Vagina (tissue), 2 donors: ENCODE data around the gene GPR173. TPM values are rescaled to one million over a fixed set of nuclear protein-coding genes. Genes with fewer than 3 reads are reported as not detected.

Experiments used
- DNase-seq, 2 donors: peaks; one replicate each; pipeline ENCODE4 v3.0.0-alpha.2; 2017; ENCODE audit errors: extremely low spot score in 2 of 2
- H3K27ac ChIP-seq: fragments of 200-600 bp; sonication (generic); one replicate; pipeline ENCODE4 v1.5.1; 2019
- H3K27me3 ChIP-seq: fragments of 200-600 bp; sonication (generic); one replicate; pipeline ENCODE4 v1.5.1; 2019
- H3K36me3 ChIP-seq, 2 donors: fragments of 200-600 bp; sonication (generic); one replicate each; pipeline ENCODE4 v1.5.1; 2017 to 2019
- H3K4me1 ChIP-seq: fragments of 200-600 bp; sonication (generic); one replicate; pipeline ENCODE4 v1.5.1; 2019
- H3K4me3 ChIP-seq, 2 donors: fragments of 200-600 bp; sonication (generic); 1 replicate in 1 of 2; 2 replicates in 1 of 2; pipeline ENCODE4 v1.5.1; 2016 to 2019
- H3K9me3 ChIP-seq: fragments of 200-600 bp; sonication (generic); one replicate; pipeline ENCODE4 v1.5.1; 2019
- CTCF ChIP-seq, 3 experiments: fragments of 450-650 bp in 2 of 3; fragments of 200-600 bp in 1 of 3; sonication (generic) in 1 of 3; IDR thresholded peaks; one replicate each; pipeline ENCODE4 v1.5.1; 2017 to 2019; ENCODE audit warnings: antibody characterized with exemption in 3 of 3, mild to moderate bottlenecking in 2 of 3, moderate library complexity in 2 of 3
- POLR2A ChIP-seq, 2 donors: fragments of 450-650 bp; IDR thresholded peaks; one replicate each; pipeline ENCODE4 v1.6.1; 2017; ENCODE audit warnings: antibody characterized with exemption in 2 of 2, mild to moderate bottlenecking in 2 of 2, moderate library complexity in 2 of 2
- POLR2AphosphoS5 ChIP-seq, 2 donors: sonication (generic); formaldehyde crosslinking; IDR thresholded peaks; one replicate each; pipeline ENCODE4 v1.9.0; 2017; ENCODE audit warnings: antibody characterized with exemption in 2 of 2, mild to moderate bottlenecking in 2 of 2, low read depth in 1 of 2; ENCODE audit not compliant: insufficient read depth in 1 of 2
- intact Hi-C: fragments of 100-400 bp; cut with DNase I; formaldehyde crosslinking; loops from one replicate; pipeline ENCODE4 v1.15.1; 2023
- small RNA-seq: library from RNA; depleted of rRNA; stranded (forward); fragments of <200 nt; gene quantifications from one replicate; pipeline ENCODE3, GENCODE V24; 2016
- total RNA-seq: library from RNA; depleted of rRNA; stranded (reverse); fragments of >200 nt; gene quantifications from one replicate; pipeline ENCODE4 v1.2.3, GENCODE V29; 2016

Gene GPR173
- total RNA-seq, 1 donor from 2014 or later: 2.2 TPM

DNA sequence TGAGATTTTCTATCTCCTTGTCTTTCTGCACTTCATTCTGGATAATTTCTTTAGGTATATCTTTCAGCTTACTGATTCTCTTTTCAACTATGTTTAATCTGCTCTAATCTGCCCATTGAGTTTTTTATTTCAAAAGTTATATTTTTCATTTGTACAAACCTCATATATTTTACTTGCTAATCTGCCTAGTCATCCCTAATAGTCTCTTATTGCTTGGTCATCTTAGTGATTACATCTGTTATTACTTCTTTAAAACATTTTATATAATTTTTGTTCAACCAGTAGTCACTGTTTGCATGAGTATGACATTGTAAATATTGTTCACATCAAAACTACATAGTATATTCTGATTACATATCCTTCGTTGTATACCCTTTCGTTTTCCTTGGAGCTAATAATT lies 77.8 kb downstream of the GPR173 start:
- H3K27me3 ChIP-seq: no peaks in the 10 kb centered on the region
- TF ChIP-seq POLR2AphosphoS5 (IDR thresholded peaks at IDR 0.05; ENCODE audit: insufficient read depth in 1 of 2, low read depth in 1 of 2): no peak
- TF ChIP-seq CTCF (IDR thresholded peaks at IDR 0.05): no peak
- no peak for TF ChIP-seq POLR2A (IDR thresholded peaks at IDR 0.05)
- no peak for DNase-seq
- H3K4me1 ChIP-seq: no peaks in the 10 kb centered on the region
- H3K9me3 ChIP-seq: no peaks in the 10 kb centered on the region
- intact Hi-C loops: no loop called here
- no peak overlapping the region for H3K27ac ChIP-seq
- no peak overlapping the region for H3K4me3 ChIP-seq
- no peaks in the 10 kb centered on the region for H3K36me3 ChIP-seq

DNA sequence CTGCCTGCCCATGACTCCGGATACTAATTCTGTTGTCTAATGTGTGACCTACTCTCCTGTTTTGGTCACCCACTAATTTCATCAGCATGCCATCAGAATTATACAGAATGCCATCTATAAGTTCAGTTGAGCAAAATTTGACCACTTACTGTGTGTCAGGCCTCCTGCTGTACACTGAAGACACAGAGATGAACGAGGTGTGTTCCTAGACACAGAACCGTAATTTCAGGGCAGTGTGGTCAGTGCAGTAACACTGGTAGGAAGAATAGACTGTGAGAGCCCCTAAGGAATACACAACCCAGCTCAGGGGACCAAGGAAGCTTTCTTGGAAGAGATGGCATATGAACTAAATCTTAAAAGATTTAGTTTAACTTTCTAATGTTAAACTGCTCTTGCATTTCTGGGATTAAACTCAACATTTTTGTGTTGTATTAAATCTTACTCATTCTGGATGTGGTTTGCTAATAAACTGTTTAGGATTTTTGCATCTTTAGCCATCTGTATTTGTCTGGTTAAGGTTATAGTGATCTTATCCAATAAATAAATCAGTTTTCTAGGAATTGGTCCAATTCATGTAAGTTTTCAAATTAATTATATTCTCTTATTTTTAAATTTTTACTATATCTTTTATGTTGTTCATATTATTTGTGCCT lies 79.6 kb downstream of the GPR173 start:
- H3K4me3 ChIP-seq: no peak overlapping the region
- no peak overlapping the region for H3K27ac ChIP-seq
- no peaks in the 10 kb centered on the region for H3K27me3 ChIP-seq
- H3K36me3 ChIP-seq: no peaks in the 10 kb centered on the region
- H3K9me3 ChIP-seq: no peaks in the 10 kb centered on the region
- intact Hi-C loops: no loop called here
- TF ChIP-seq POLR2A (IDR thresholded peaks at IDR 0.05): no peak
- no peak for TF ChIP-seq CTCF (IDR thresholded peaks at IDR 0.05)
- TF ChIP-seq POLR2AphosphoS5 (IDR thresholded peaks at IDR 0.05; ENCODE audit: insufficient read depth in 1 of 2, low read depth in 1 of 2): no peak
- H3K4me1 ChIP-seq: no peaks in the 10 kb centered on the region
- DNase-seq: no peak

Small RNA genes within 50 kb of the gene (small RNA-seq; reads per million reads assigned to genes)
- not detected for gene AL591212.2

Other genes with a start within 250 kb of the GPR173 start
- gene XAGE5, start 237.5 kb upstream of the GPR173 start, total RNA-seq: not detected
- not detected for gene XAGE3, start 180.7 kb upstream of the GPR173 start, total RNA-seq
- gene FAM156B, start 151.5 kb upstream of the GPR173 start, total RNA-seq: 18.7 TPM
- gene FAM156A, start 90.3 kb upstream of the GPR173 start, total RNA-seq: 14.7 TPM
- 85.9 TPM for gene TSPYL2, start 33.6 kb downstream of the GPR173 start, total RNA-seq
- gene KANTR, start 45.4 kb downstream of the GPR173 start, total RNA-seq: 35.8 TPM
- 123 TPM for gene KDM5C, start 176.4 kb downstream of the GPR173 start, total RNA-seq
- gene IQSEC2, start 232.8 kb downstream of the GPR173 start, total RNA-seq: 22.8 TPM